OCI-LY7 (cell line): ENCODE results near the gene KCNQ1. TPM values are rescaled to one million over a fixed set of nuclear protein-coding genes. Genes with fewer than 3 reads are reported as not detected.

Source experiments
- BruUV-seq: library from RNA; stranded (reverse); fragments of 400-500 nt; replicated peaks from 2 replicates; lab custom pipeline; 2021; lab: Mats Ljungman, UMichigan
- CTCF ChIA-PET: fragments of 300-600 bp; sonication (Branson Sonifier 250); formaldehyde crosslinking; loops from one replicate; lab custom pipeline; 2022; ENCODE audit warnings: antibody characterized with exemption; ENCODE audit not compliant: unreplicated experiment; lab: Charles Lee
- POLR2A ChIA-PET: fragments of 300-600 bp; sonication (Branson Sonifier 250); formaldehyde crosslinking; loops from one replicate; lab custom pipeline; 2022; ENCODE audit warnings: antibody characterized with exemption; lab: Charles Lee
- DNase-seq: peaks from one replicate; pipeline ENCODE4 v3.0.0-alpha.2; 2015; ENCODE audit warnings: low spot score
- H2AFZ ChIP-seq: fragments of 200-600 bp; sonication (generic), shearing (Covaris generic); 2 replicates; pipeline ENCODE4 v1.6.1; 2014; ENCODE audit warnings: mild to moderate bottlenecking, antibody characterized with exemption, low read length, moderate library complexity
- H3K27ac ChIP-seq: fragments of 200-600 bp; sonication (generic); 2 replicates; pipeline ENCODE4 v1.5.1; 2014; ENCODE audit warnings: mixed run types, low read depth, mild to moderate bottlenecking, moderate library complexity, low read length, inconsistent platforms; ENCODE audit not compliant: poor library complexity, severe bottlenecking
- H3K36me3 ChIP-seq: fragments of 200-600 bp; sonication (generic); 2 replicates; pipeline ENCODE4 v1.6.1; 2014; ENCODE audit warnings: mild to moderate bottlenecking, antibody characterized with exemption, low read length, moderate library complexity, mixed read lengths; ENCODE audit not compliant: insufficient read depth
- H3K4me1 ChIP-seq: fragments of 200-600 bp; sonication (generic); 2 replicates; pipeline ENCODE4 v1.5.1; 2014; ENCODE audit warnings: mild to moderate bottlenecking, low read length; ENCODE audit not compliant: insufficient read depth, poor library complexity, severe bottlenecking
- H3K4me2 ChIP-seq: fragments of 200-600 bp; sonication (generic); 2 replicates; pipeline ENCODE4 v1.6.1; 2014; ENCODE audit warnings: mild to moderate bottlenecking, low read length
- H3K4me3 ChIP-seq: fragments of 200-600 bp; sonication (generic); 2 replicates; pipeline ENCODE4 v1.5.1; 2014; ENCODE audit warnings: mild to moderate bottlenecking, low read depth, low read length; ENCODE audit not compliant: poor library complexity, severe bottlenecking
- H3K79me2 ChIP-seq: fragments of 200-600 bp; sonication (generic); 2 replicates; pipeline ENCODE4 v1.6.1; 2016; ENCODE audit warnings: low read depth, mild to moderate bottlenecking, low read length, moderate library complexity, mixed read lengths; ENCODE audit not compliant: insufficient read depth
- H3K9me2 ChIP-seq: fragments of 200-600 bp; sonication (generic); 2 replicates; pipeline ENCODE4 v1.6.1; 2016; ENCODE audit warnings: mild to moderate bottlenecking, low read length, mixed read lengths; ENCODE audit not compliant: insufficient read depth
- H3K9me3 ChIP-seq: fragments of 200-600 bp; sonication (generic); 2 replicates; pipeline ENCODE4 v1.6.1; 2014; ENCODE audit warnings: mild to moderate bottlenecking, mixed run types, low read length, mixed read lengths
- H4K20me1 ChIP-seq: fragments of 200-600 bp; sonication (generic); 2 replicates; pipeline ENCODE4 v1.6.1; 2014; ENCODE audit warnings: mild to moderate bottlenecking, antibody characterized with exemption, low read length, moderate library complexity, mixed read lengths; ENCODE audit not compliant: insufficient read depth
- CTCF ChIP-seq: fragments of 200-600 bp; sonication (generic); conservative IDR thresholded peaks from 2 replicates; pipeline ENCODE4 v1.5.1; 2014; ENCODE audit warnings: mild to moderate bottlenecking, antibody characterized with exemption, low read length, moderate library complexity, mixed read lengths
- EZH2phosphoT487 ChIP-seq: fragments of 200-600 bp; sonication (generic); IDR thresholded peaks from 2 replicates; pipeline ENCODE4 v1.6.1; 2018; ENCODE audit warnings: low read depth, borderline replicate concordance, mild to moderate bottlenecking, mixed run types, antibody characterized with exemption, low read length, moderate library complexity, mixed read lengths
- intact Hi-C: fragments of 100-400 bp; cut with micrococcal nuclease; formaldehyde crosslinking; loops from one replicate; pipeline ENCODE4 v1.10.0; 2022; ENCODE audit not compliant: unreplicated experiment
- total RNA-seq, 2 experiments: library from RNA; depleted of rRNA in 1 of 2; stranded (reverse); fragments of >200 nt in 1 of 2; shearing (Covaris generic) in 1 of 2; gene quantifications; 2 replicates each; pipeline ENCODE4 v1.2.3, GENCODE V29; 2014 to 2022

Gene KCNQ1
- total RNA-seq, 2 experiments from 2014 or later, result 0.22 to 1.3 TPM

- CTCF ChIA-PET, result no interaction called here
- H3K9me2 ChIP-seq, result no peaks in the 10 kb centered on the region
- H3K27ac ChIP-seq, result no peak overlapping the region
- H2AFZ ChIP-seq, result no peak overlapping the region
- intact Hi-C loops, result no loop called here
- DNase-seq, result no peak
- H3K79me2 ChIP-seq, result no peaks in the 10 kb centered on the region
- H3K4me1 ChIP-seq, result peaks cover 39% of the 10 kb centered on the region
- no peak overlapping the region for H3K4me3 ChIP-seq
- no peaks in the 10 kb centered on the region for H3K36me3 ChIP-seq
- H4K20me1 ChIP-seq, result no peaks in the 10 kb centered on the region
- H3K9me3 ChIP-seq, result no peaks in the 10 kb centered on the region
- H3K4me2 ChIP-seq, result peak overlapping the region; percentile 69
- TF ChIP-seq CTCF (no peak), EZH2phosphoT487 (no peak)
- no TSS peak for BruUV-seq
- POLR2A ChIA-PET, result no interaction called here
Measured at GRCh38 chr11:2704356-2704755, 259.5 kb downstream of the KCNQ1 start.

GRCh38 chr11:2704896-2705606, 260.2 kb downstream of the KCNQ1 start:
- no peak for TF ChIP-seq EZH2phosphoT487
- no peak for TF ChIP-seq CTCF
- H3K9me3 ChIP-seq, result no peaks in the 10 kb centered on the region
- BruUV-seq, result no TSS peak

GRCh38 chr11:2706321-2706720, 261.5 kb downstream of the KCNQ1 start:
- no peaks in the 10 kb centered on the region for H4K20me1 ChIP-seq
- no peak overlapping the region for H3K4me3 ChIP-seq
- no TSS peak for BruUV-seq
- TF ChIP-seq EZH2phosphoT487, result no peak
- no peak for TF ChIP-seq CTCF
- H3K4me2 ChIP-seq, result no peak overlapping the region
- POLR2A ChIA-PET, result no interaction called here
- no peak overlapping the region for H3K27ac ChIP-seq
- no peak overlapping the region for H2AFZ ChIP-seq
- DNase-seq, result no peak
- H3K36me3 ChIP-seq, result no peaks in the 10 kb centered on the region
- intact Hi-C loops, result no loop called here
- H3K4me1 ChIP-seq, result peaks cover 33% of the 10 kb centered on the region
- no peaks in the 10 kb centered on the region for H3K9me2 ChIP-seq
- CTCF ChIA-PET, result no interaction called here
- no peaks in the 10 kb centered on the region for H3K79me2 ChIP-seq
- no peaks in the 10 kb centered on the region for H3K9me3 ChIP-seq

More at GRCh38 chr11:2704896-2705606, 260.2 kb downstream of the KCNQ1 start:
- Histone ChIP-seq H3K4me3 (no peak overlapping the region), H3K4me1 (peaks cover 39% of the 10 kb centered on the region), H3K4me2 (no peak overlapping the region), H2AFZ (no peak overlapping the region), H3K79me2 (no peaks in the 10 kb centered on the region), H3K36me3 (no peaks in the 10 kb centered on the region), H3K9me2 (no peaks in the 10 kb centered on the region), H4K20me1 (no peaks in the 10 kb centered on the region), H3K27ac (no peak overlapping the region)
- DNase-seq, result no peak
- ChIA-PET CTCF (no interaction called here), POLR2A (no interaction called here)
- intact Hi-C loops, result no loop called here
